ENCODE data around the gene OR51B4.

GRCh38 chr11:5266609-5267008 is 35.1 kb downstream of the OR51B4 start:
- TF ChIP-seq CTCF (IDR thresholded peaks at IDR 0.05) (no peak), POLR2A (IDR thresholded peaks at IDR 0.05) (no peak)
